ENCODE data around the gene ZNF726. TPM values are rescaled to one million over a fixed set of nuclear protein-coding genes. Genes with fewer than 3 reads are reported as not detected.

Gene ZNF726
- total and polyA plus RNA-seq, 2 donors (not counting 1 experiment from before 2014, with no cell fraction given), result 3.9 to 5.6 TPM

- WGBS (ENCODE audit: insufficient coverage), result 100% methylated on average over 1 of the region's 1 CpG
- Histone ChIP-seq H3K9ac (ENCODE audit: low read length) (no peak overlapping the region), H4K20me1 (ENCODE audit: control insufficient read depth, insufficient read depth, low read length, poor library complexity, severe bottlenecking) (no peaks in the 10 kb centered on the region), H2AFZ (ENCODE audit: insufficient read depth, low read depth, low read length, poor library complexity, severe bottlenecking) (no peak overlapping the region), H3K79me2 (ENCODE audit: control insufficient read depth, insufficient read depth, low read length) (no peaks in the 10 kb centered on the region), H3K27ac (ENCODE audit: low read length in 2 of 2) (no peak overlapping the region), H3K27me3 (replicated peaks in 1 of 4; ENCODE audit: control extremely low read depth in 1 of 4, control insufficient read depth in 3 of 4, insufficient read depth in 4 of 4, low read length in 3 of 4) (no peaks in the 10 kb centered on the region), H3K36me3 (replicated peaks in 1 of 2; ENCODE audit: control extremely low read depth in 1 of 2, control insufficient read depth in 1 of 2, extremely low read depth in 1 of 2, insufficient read depth in 2 of 2, low read length in 1 of 2) (no peaks in the 10 kb centered on the region), H3K4me2 (replicated peaks; ENCODE audit: low read depth, low read length, poor library complexity, severe bottlenecking) (no peak overlapping the region), H3K4me1 (ENCODE audit: control insufficient read depth in 2 of 2, insufficient read depth in 2 of 2, low read length in 2 of 2) (no peaks in the 10 kb centered on the region), H3K4me3 (ENCODE audit: control extremely low read depth in 1 of 5, extremely low read depth in 1 of 5, insufficient read depth in 1 of 5, low read depth in 2 of 5, low read length in 4 of 5) (no peak overlapping the region), H3K9me3 (ENCODE audit: control extremely low read depth in 1 of 3, control insufficient read depth in 2 of 3, insufficient read depth in 1 of 3, low read length in 2 of 3) (peaks cover 4 to 10% (median 5%) of the 10 kb centered on the region in 3 donors)
- CTCF ChIA-PET, result no interaction called here
- Mint-ChIP-seq H3K27me3 (no peaks in the 10 kb centered on the region), H3K4me3 (no peak overlapping the region), H3K9me3 (ENCODE audit: insufficient read depth) (peaks cover 16% of the 10 kb centered on the region), H3K27ac (no peak overlapping the region), H3K4me1 (no peaks in the 10 kb centered on the region)
- TF ChIP-seq EZH2 (IDR thresholded peaks at IDR 0.05; ENCODE audit: borderline replicate concordance, insufficient read depth, low read depth, low read length, poor library complexity, severe bottlenecking), result no peak
- TF ChIP-seq, protein P1, sequence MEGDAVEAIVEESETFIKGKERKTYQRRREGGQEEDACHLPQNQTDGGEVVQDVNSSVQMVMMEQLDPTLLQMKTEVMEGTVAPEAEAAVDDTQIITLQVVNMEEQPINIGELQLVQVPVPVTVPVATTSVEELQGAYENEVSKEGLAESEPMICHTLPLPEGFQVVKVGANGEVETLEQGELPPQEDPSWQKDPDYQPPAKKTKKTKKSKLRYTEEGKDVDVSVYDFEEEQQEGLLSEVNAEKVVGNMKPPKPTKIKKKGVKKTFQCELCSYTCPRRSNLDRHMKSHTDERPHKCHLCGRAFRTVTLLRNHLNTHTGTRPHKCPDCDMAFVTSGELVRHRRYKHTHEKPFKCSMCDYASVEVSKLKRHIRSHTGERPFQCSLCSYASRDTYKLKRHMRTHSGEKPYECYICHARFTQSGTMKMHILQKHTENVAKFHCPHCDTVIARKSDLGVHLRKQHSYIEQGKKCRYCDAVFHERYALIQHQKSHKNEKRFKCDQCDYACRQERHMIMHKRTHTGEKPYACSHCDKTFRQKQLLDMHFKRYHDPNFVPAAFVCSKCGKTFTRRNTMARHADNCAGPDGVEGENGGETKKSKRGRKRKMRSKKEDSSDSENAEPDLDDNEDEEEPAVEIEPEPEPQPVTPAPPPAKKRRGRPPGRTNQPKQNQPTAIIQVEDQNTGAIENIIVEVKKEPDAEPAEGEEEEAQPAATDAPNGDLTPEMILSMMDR (IDR thresholded peaks at IDR 0.05), result no peak
- ATAC-seq (ENCODE audit: low read depth) (no peak), DNase-seq (no peak)
- intact Hi-C loops (cut with micrococcal nuclease), result no loop called here
- POLR2A ChIA-PET, result no interaction called here
Observed at GRCh38 chr19:23943411-23943810, 28.7 kb downstream of the ZNF726 start.

- no peak overlapping the region for H3K4me3 Mint-ChIP-seq
- H3K4me1 Mint-ChIP-seq, result no peaks in the 10 kb centered on the region
- no peak for DNase-seq
Observed at GRCh38 chr19:23946569-23946968, 31.9 kb downstream of the ZNF726 start.

More at GRCh38 chr19:23946569-23946968, 31.9 kb downstream of the ZNF726 start:
- H3K4me3 ChIP-seq (ENCODE audit: control extremely low read depth in 1 of 5, extremely low read depth in 1 of 5, insufficient read depth in 1 of 5, low read depth in 2 of 5, low read length in 4 of 5), result no peak overlapping the region
- no peak for ATAC-seq (ENCODE audit: low read depth)
- no peak overlapping the region for H2AFZ ChIP-seq (ENCODE audit: insufficient read depth, low read depth, low read length, poor library complexity, severe bottlenecking)
- H3K79me2 ChIP-seq (ENCODE audit: control insufficient read depth, insufficient read depth, low read length), result no peaks in the 10 kb centered on the region
- TF ChIP-seq EZH2 (IDR thresholded peaks at IDR 0.05; ENCODE audit: borderline replicate concordance, insufficient read depth, low read depth, low read length, poor library complexity, severe bottlenecking), result no peak
- TF ChIP-seq, protein P1 (IDR thresholded peaks at IDR 0.05), result no peak
- intact Hi-C loops (cut with micrococcal nuclease), result no loop called here
- H3K4me1 ChIP-seq (ENCODE audit: control insufficient read depth in 2 of 2, insufficient read depth in 2 of 2, low read length in 2 of 2), result no peaks in the 10 kb centered on the region
- no peaks in the 10 kb centered on the region for H3K27me3 ChIP-seq (replicated peaks in 1 of 4; ENCODE audit: control extremely low read depth in 1 of 4, control insufficient read depth in 3 of 4, insufficient read depth in 4 of 4, low read length in 3 of 4)
- no peaks in the 10 kb centered on the region for H3K27me3 Mint-ChIP-seq
- peaks cover 0 to 8% (median 4%) of the 10 kb centered on the region in 3 donors for H3K9me3 ChIP-seq (ENCODE audit: control extremely low read depth in 1 of 3, control insufficient read depth in 2 of 3, insufficient read depth in 1 of 3, low read length in 2 of 3)
- H3K27ac Mint-ChIP-seq, result no peak overlapping the region
- H3K27ac ChIP-seq (ENCODE audit: low read length in 2 of 2), result no peak overlapping the region
- no peak overlapping the region for H3K4me2 ChIP-seq (replicated peaks; ENCODE audit: low read depth, low read length, poor library complexity, severe bottlenecking)
- POLR2A ChIA-PET, result no interaction called here
- peaks cover 4% of the 10 kb centered on the region for H3K9me3 Mint-ChIP-seq (ENCODE audit: insufficient read depth)
- CTCF ChIA-PET, result no interaction called here
- no peaks in the 10 kb centered on the region for H3K36me3 ChIP-seq (replicated peaks in 1 of 2; ENCODE audit: control extremely low read depth in 1 of 2, control insufficient read depth in 1 of 2, extremely low read depth in 1 of 2, insufficient read depth in 2 of 2, low read length in 1 of 2)
- no peaks in the 10 kb centered on the region for H4K20me1 ChIP-seq (ENCODE audit: control insufficient read depth, insufficient read depth, low read length, poor library complexity, severe bottlenecking)
- no peak overlapping the region for H3K9ac ChIP-seq (ENCODE audit: low read length)
